ENCODE data around the gene CCDC197.

Gene CCDC197

GRCh38 chr14:93953739-93954515 lies 43.2 kb upstream of the CCDC197 start:
- H3K9me2 ChIP-seq (replicated peaks; ENCODE audit: insufficient read depth, low read length), result no peaks in the 10 kb centered on the region
- no peak overlapping the region for H3K9ac ChIP-seq (ENCODE audit: low read length)
- no peak overlapping the region for H2AFZ ChIP-seq (ENCODE audit: low read depth, low read length, severe bottlenecking)
- H3K36me3 ChIP-seq (ENCODE audit: low read length), result no peaks in the 10 kb centered on the region
- H3K27ac ChIP-seq (ENCODE audit: low read depth, low read length), result peak overlapping the region; percentile 99
- TF ChIP-seq CTCF (IDR thresholded peaks at IDR 0.05; ENCODE audit: insufficient read depth, low read length, poor library complexity, severe bottlenecking) (no peak), EZH2phosphoT487 (conservative IDR thresholded peaks at IDR 0.05; ENCODE audit: low read length) (no peak)
- H3K79me2 ChIP-seq (ENCODE audit: insufficient read depth, low read length), result no peaks in the 10 kb centered on the region; the same call in 1 of the 2 replicates
- no peak overlapping the region for H3K4me3 ChIP-seq (ENCODE audit: insufficient read depth, low read length, poor library complexity, severe bottlenecking)
- no peak overlapping the region for H3K4me2 ChIP-seq (ENCODE audit: low read depth, low read length, poor library complexity, severe bottlenecking)
- no peaks in the 10 kb centered on the region for H4K20me1 ChIP-seq (ENCODE audit: low read depth, low read length)
- H3K27me3 ChIP-seq (ENCODE audit: low read length), result no peaks in the 10 kb centered on the region
- no peaks in the 10 kb centered on the region for H3K9me3 ChIP-seq (ENCODE audit: insufficient read depth, low read length)
- 0 out of 2 replicates have a peak, but pooled peaks cover 9% of the 10 kb centered on the region for H3F3A ChIP-seq (ENCODE audit: insufficient read depth)

GRCh38 chr14:93954516-93954830 lies 42.6 kb upstream of the CCDC197 start:
- H3K79me2 ChIP-seq (ENCODE audit: insufficient read depth, low read length), result no peaks in the 10 kb centered on the region; the same call in 1 of the 2 replicates
- H3K4me2 ChIP-seq (ENCODE audit: low read depth, low read length, poor library complexity, severe bottlenecking), result peak overlapping the region; percentile 64
- H3K9me2 ChIP-seq (replicated peaks; ENCODE audit: insufficient read depth, low read length), result no peaks in the 10 kb centered on the region
- 0 out of 2 replicates have a peak, but pooled peaks cover 9% of the 10 kb centered on the region for H3F3A ChIP-seq (ENCODE audit: insufficient read depth)
- no peaks in the 10 kb centered on the region for H4K20me1 ChIP-seq (ENCODE audit: low read depth, low read length)
- no peak overlapping the region for H3K9ac ChIP-seq (ENCODE audit: low read length)
- H3K27me3 ChIP-seq (ENCODE audit: low read length), result no peaks in the 10 kb centered on the region
- H3K4me3 ChIP-seq (ENCODE audit: insufficient read depth, low read length, poor library complexity, severe bottlenecking), result no peak overlapping the region
- TF ChIP-seq EZH2phosphoT487 (conservative IDR thresholded peaks at IDR 0.05; ENCODE audit: low read length) (no peak), CTCF (IDR thresholded peaks at IDR 0.05; ENCODE audit: insufficient read depth, low read length, poor library complexity, severe bottlenecking) (no peak)
- H3K27ac ChIP-seq (ENCODE audit: low read depth, low read length), result peak overlapping the region; percentile 99
- no peaks in the 10 kb centered on the region for H3K9me3 ChIP-seq (ENCODE audit: insufficient read depth, low read length)
- no peaks in the 10 kb centered on the region for H3K36me3 ChIP-seq (ENCODE audit: low read length)
- H2AFZ ChIP-seq (ENCODE audit: low read depth, low read length, severe bottlenecking), result no peak overlapping the region

GRCh38 chr14:93954900-93955849 lies 41.9 kb upstream of the CCDC197 start:
- Histone ChIP-seq H3K27me3 (ENCODE audit: low read length) (no peaks in the 10 kb centered on the region), H2AFZ (ENCODE audit: low read depth, low read length, severe bottlenecking) (no peak overlapping the region), H3K9me3 (ENCODE audit: insufficient read depth, low read length) (no peaks in the 10 kb centered on the region), H4K20me1 (ENCODE audit: low read depth, low read length) (no peaks in the 10 kb centered on the region), H3K9ac (ENCODE audit: low read length) (peak overlapping the region; percentile 60), H3K9me2 (replicated peaks; ENCODE audit: insufficient read depth, low read length) (no peaks in the 10 kb centered on the region), H3K4me3 (ENCODE audit: insufficient read depth, low read length, poor library complexity, severe bottlenecking) (peak overlapping the region; percentile 11), H3K36me3 (ENCODE audit: low read length) (no peaks in the 10 kb centered on the region), H3F3A (ENCODE audit: insufficient read depth) (peaks cover 16% of the 10 kb centered on the region), H3K27ac (ENCODE audit: low read depth, low read length) (peak overlapping the region; percentile 99), H3K79me2 (ENCODE audit: insufficient read depth, low read length) (no peaks in the 10 kb centered on the region; the same call in 1 of the 2 replicates), H3K4me2 (ENCODE audit: low read depth, low read length, poor library complexity, severe bottlenecking) (peak overlapping the region; percentile 64)
- TF ChIP-seq CTCF (IDR thresholded peaks at IDR 0.05; ENCODE audit: insufficient read depth, low read length, poor library complexity, severe bottlenecking) (no peak), EZH2phosphoT487 (conservative IDR thresholded peaks at IDR 0.05; ENCODE audit: low read length) (no peak)

All from SU-DHL-6 (cell line).